Measurements from ENCODE around the gene ZNF280D.

DNA sequence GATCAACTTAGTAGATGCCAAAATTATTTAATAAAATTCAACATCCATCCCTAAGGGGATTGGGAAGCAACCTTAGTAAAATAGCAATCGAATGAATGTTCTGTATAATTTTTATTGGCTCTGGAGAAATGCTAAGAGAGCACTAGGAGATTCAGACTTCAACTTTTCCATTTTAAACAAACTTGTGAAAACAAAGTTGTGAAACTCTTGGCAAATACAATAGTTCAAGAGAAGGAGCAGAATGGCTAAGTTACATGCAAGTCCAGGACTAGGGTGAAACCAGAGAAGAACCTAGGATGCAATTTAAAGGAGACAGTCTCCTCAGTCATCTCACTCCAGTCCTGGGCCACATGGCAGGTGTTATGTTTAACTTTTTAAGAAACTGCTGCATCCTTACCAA is 16.7 kb upstream of the ZNF280D start:
- TF ChIP-seq EZH2 (IDR thresholded peaks at IDR 0.05; ENCODE audit: borderline replicate concordance, low read length): no peak
- TF ChIP-seq, protein P1, sequence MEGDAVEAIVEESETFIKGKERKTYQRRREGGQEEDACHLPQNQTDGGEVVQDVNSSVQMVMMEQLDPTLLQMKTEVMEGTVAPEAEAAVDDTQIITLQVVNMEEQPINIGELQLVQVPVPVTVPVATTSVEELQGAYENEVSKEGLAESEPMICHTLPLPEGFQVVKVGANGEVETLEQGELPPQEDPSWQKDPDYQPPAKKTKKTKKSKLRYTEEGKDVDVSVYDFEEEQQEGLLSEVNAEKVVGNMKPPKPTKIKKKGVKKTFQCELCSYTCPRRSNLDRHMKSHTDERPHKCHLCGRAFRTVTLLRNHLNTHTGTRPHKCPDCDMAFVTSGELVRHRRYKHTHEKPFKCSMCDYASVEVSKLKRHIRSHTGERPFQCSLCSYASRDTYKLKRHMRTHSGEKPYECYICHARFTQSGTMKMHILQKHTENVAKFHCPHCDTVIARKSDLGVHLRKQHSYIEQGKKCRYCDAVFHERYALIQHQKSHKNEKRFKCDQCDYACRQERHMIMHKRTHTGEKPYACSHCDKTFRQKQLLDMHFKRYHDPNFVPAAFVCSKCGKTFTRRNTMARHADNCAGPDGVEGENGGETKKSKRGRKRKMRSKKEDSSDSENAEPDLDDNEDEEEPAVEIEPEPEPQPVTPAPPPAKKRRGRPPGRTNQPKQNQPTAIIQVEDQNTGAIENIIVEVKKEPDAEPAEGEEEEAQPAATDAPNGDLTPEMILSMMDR (IDR thresholded peaks at IDR 0.05; ENCODE audit: low read length): no peak

Measured in OCI-LY1 (cell line).